Heart left ventricle (tissue), 16 donors: ENCODE measurements around the gene PDZD7. TPM values are rescaled to one million over a fixed set of nuclear protein-coding genes. Genes with fewer than 3 reads are reported as not detected.

Source experiments
- ATAC-seq, 4 donors: fragments of 200-7000 bp; cut with Tn5 transposase; one replicate each; pipeline ENCODE4 v1.9.1; 2020 to 2022; ENCODE audit warnings: moderate library complexity in 4 of 4, mild to moderate bottlenecking in 3 of 4, moderate number of reproducible peaks in 1 of 4
- DNase-seq, 5 donors: peaks; one replicate each; pipeline ENCODE4 v3.0.0-alpha.2; 2020
- H3K27ac ChIP-seq, 12 donors: fragments of 200-600 bp; sonication (generic) in 4 of 12; one replicate each; pipeline versions ENCODE4 v1.5.0 to v1.8.0; 2016 to 2022; ENCODE audit warnings: mild to moderate bottlenecking in 2 of 12
- H3K27me3 ChIP-seq, 9 donors: fragments of 200-600 bp; sonication (generic) in 2 of 9; one replicate each; pipeline versions ENCODE4 v1.5.1 to v1.8.0; 2016 to 2022; ENCODE audit warnings: mild to moderate bottlenecking in 3 of 9
- H3K36me3 ChIP-seq, 9 donors: fragments of 200-600 bp; sonication (generic) in 2 of 9; one replicate each; pipeline versions ENCODE4 v1.5.0 to v1.8.0; 2018 to 2022; ENCODE audit warnings: mild to moderate bottlenecking in 2 of 9
- H3K4me1 ChIP-seq, 12 donors: fragments of 200-600 bp; sonication (generic) in 4 of 12; one replicate each; pipeline versions ENCODE4 v1.5.0 to v1.8.0; 2016 to 2022; ENCODE audit warnings: mild to moderate bottlenecking in 3 of 12
- H3K4me3 ChIP-seq, 12 donors: fragments of 200-600 bp; sonication (generic) in 4 of 12; one replicate each; pipeline versions ENCODE4 v1.5.0 to v1.8.0; 2017 to 2022; ENCODE audit warnings: mild to moderate bottlenecking in 9 of 12, moderate library complexity in 4 of 12
- H3K9me3 ChIP-seq, 12 donors: fragments of 200-600 bp; sonication (generic) in 4 of 12; one replicate each; pipeline versions ENCODE4 v1.5.0 to v1.8.0; 2016 to 2022; ENCODE audit warnings: mild to moderate bottlenecking in 1 of 12
- POLR2A ChIP-seq, 2 donors: fragments of 450-650 bp; IDR thresholded peaks; one replicate each; pipeline ENCODE4 v1.6.1; 2017; ENCODE audit warnings: antibody characterized with exemption in 2 of 2, mild to moderate bottlenecking in 2 of 2, moderate library complexity in 2 of 2
- WGBS, 4 donors: extraction: QIAGEN DNeasy Blood & Tissue Kit in 2 of 4; methylation state at CpG; one replicate each; pipeline versions ENCODE4 v1.1.5 to v1.1.7; 2013 to 2018; 5-methylcytosine and 5-hydroxymethylcytosine counted together
- intact Hi-C, 10 donors: fragments of 100-400 bp; cut with DNase I; formaldehyde crosslinking; loops; one replicate each; pipeline versions ENCODE4 v1.11.1 to v1.14.2; 2022
- polyA plus RNA-seq, 2 donors: library from polyadenylated mRNA; stranded (reverse); fragments of 200-250 nt; gene quantifications; one replicate each; pipeline ENCODE4 v1.2.3, GENCODE V29; 2013
- total RNA-seq, 9 donors: library from RNA; depleted of rRNA in 2 of 9; stranded (reverse); fragments of >200 nt in 2 of 9; fragmentation: NEBNext Ultra II Directional in 3 of 9; extraction: Animal tissue kit (Norgen Biotek cat#: 25700) in 3 of 9; gene quantifications; one replicate each; pipeline versions ENCODE4 v1.1.0 to v1.2.4, GENCODE V29; 2016 to 2023
- TF ChIP-seq, protein P1 (sequence below), 12 donors: fragments of 200-600 bp; sonication (generic) in 4 of 12; IDR thresholded peaks; one replicate each; pipeline versions ENCODE4 v1.5.0 to v1.8.0; 2018 to 2022; ENCODE audit warnings: antibody characterized with exemption in 12 of 12, mild to moderate bottlenecking in 5 of 12
- donor health status: ischemic (EF 13 %, LVEDD 7.1; RV severe dilation, severe dysfunction).
- donor health status: healthy with polysubstance abuse.
- donor health status: DM: no; HTN: yes; CAD: no.
- donor health status: DM: no; HTN: no; CAD: no.
- donor health status: ischemic (EF 25% LVEDD 6.9; RV normal size, moderate dysfunction).
- donor health status: ischemic (EF 25% LVEDD 5.7; RV mildly dilated, moderate dysfunction).
- donor health status: healthy.
- donor health status: DM: yes; HTN: yes; CAD: no.
- donor health status: ischemic (EF 35%, LVEDD 5.7; RV mildly dilated, moderate dysfunction).
- donor health status: nonischemic (EF 11% LVEDD 7.7; RV severe dilation, severe dysfunction).
- donor health status: DM: yes; HTN: yes; CAD: no.
- donor health status: PGD.
- donor health status: ischemic (EF 29% LVEDD 5.4; RV normal size, mild dysfunction).
- donor health status: nonischemic (EF 23%, LVEDD 6.1; RV moderate dilation, normal function).

The PDZD7 gene
- total and polyA plus RNA-seq, 11 donors, result 0.09 to 0.97 (median 0.30) TPM; not detected in 1

DNA sequence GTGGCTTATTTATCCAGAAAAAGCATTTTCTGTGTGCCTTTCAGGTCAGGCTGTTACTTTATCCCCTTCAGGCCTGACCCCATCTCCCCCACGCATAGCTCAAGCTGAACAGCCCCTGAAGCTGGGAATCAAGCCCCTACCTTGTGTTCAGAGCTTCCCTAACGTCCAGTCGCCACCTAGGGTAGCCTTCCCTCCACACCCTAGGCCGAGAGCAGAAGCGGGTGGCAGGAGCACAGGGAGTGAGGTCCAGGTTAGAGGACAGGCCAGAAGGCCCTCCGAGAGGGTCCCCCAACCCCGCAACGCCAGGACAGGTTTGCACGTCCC, 62.1 kb downstream of the PDZD7 start:
- peak in 3 of 4 donors; percentile 3 to 41 (median 23) for ATAC-seq

DNA sequence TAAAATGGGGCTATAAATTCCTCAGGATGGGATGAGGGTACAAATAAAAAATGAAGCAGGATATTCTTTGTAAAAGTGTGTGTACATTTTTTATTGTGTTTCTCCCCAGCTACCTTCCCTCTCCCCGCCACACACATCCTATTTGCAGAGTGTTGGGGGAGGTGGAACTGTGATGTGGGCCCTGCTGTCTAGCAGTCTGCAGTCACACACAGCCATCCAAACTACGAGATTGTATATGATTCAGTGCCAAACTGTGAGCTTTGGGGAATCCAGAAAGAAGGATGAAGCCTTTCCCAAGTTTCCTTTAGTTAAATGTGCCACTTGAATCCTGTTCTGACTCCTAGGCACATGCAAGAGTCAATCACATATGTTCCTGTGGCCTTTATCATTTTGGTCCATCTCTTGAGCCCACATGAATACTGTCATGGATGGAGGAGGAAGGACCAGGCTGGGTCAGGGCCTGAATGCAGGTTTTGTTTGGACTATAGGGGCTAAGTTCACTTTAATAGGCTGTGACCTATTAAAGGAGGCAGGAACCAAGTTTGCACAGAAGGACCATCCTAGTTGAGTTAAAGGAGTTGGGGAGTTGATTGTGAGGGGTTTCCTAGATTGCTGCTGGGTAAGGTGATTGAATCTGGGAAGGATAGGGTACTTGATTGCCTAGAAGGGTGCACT, 62.7 kb downstream of the PDZD7 start:
- DNase-seq, result no peak
- H3K9me3 ChIP-seq, result no peaks in the 10 kb centered on the region
- ATAC-seq, result no peak
- intact Hi-C loops, result loop anchor here in 5 of 10 donors (1.0 to 2.0 kb wide), 3 partner anchors 45 to 47 kb away; no protein-coding TSS in a partner anchor
- H3K4me1 ChIP-seq, result peaks cover 0 to 17% (median 14%) of the 10 kb centered on the region in 12 donors
- peaks cover 0 to 37% (median 31%) of the 10 kb centered on the region in 9 donors for H3K36me3 ChIP-seq
- WGBS, 4 donors, result 83 to 96% (median 87%) methylated on average over 2 of the region's 2 CpGs
- peaks cover 0 to 5% (median 0%) of the 10 kb centered on the region in 9 donors for H3K27me3 ChIP-seq
- no peak overlapping the region for H3K27ac ChIP-seq
- TF ChIP-seq, protein P1, sequence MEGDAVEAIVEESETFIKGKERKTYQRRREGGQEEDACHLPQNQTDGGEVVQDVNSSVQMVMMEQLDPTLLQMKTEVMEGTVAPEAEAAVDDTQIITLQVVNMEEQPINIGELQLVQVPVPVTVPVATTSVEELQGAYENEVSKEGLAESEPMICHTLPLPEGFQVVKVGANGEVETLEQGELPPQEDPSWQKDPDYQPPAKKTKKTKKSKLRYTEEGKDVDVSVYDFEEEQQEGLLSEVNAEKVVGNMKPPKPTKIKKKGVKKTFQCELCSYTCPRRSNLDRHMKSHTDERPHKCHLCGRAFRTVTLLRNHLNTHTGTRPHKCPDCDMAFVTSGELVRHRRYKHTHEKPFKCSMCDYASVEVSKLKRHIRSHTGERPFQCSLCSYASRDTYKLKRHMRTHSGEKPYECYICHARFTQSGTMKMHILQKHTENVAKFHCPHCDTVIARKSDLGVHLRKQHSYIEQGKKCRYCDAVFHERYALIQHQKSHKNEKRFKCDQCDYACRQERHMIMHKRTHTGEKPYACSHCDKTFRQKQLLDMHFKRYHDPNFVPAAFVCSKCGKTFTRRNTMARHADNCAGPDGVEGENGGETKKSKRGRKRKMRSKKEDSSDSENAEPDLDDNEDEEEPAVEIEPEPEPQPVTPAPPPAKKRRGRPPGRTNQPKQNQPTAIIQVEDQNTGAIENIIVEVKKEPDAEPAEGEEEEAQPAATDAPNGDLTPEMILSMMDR (IDR thresholded peaks at IDR 0.05), result no peak
- no peak for TF ChIP-seq POLR2A (IDR thresholded peaks at IDR 0.05)
- H3K4me3 ChIP-seq, result no peak overlapping the region

More for the DNA sequence above, 62.1 kb downstream of the PDZD7 start:
- peaks cover 0 to 5% (median 0%) of the 10 kb centered on the region in 9 donors for H3K27me3 ChIP-seq
- peak overlapping the region; percentile 47 to 75 (median 62) for H3K4me3 ChIP-seq
- H3K27ac ChIP-seq, result no peak overlapping the region
- peaks cover 0 to 17% (median 14%) of the 10 kb centered on the region in 12 donors for H3K4me1 ChIP-seq
- peaks cover 0 to 31% (median 24%) of the 10 kb centered on the region in 9 donors for H3K36me3 ChIP-seq
- no peak for TF ChIP-seq POLR2A (IDR thresholded peaks at IDR 0.05)
- TF ChIP-seq, protein P1 (IDR thresholded peaks at IDR 0.05), result no peak
- no peaks in the 10 kb centered on the region for H3K9me3 ChIP-seq
- no peak for DNase-seq
- WGBS, 4 donors, result 11 to 21% (median 17%) methylated on average over 8 to 9 of the region's 9 CpGs
- intact Hi-C loops, result loop anchor here in 5 of 10 donors (1.0 to 2.0 kb wide), 3 partner anchors 44 to 46 kb away; no protein-coding TSS in a partner anchor

DNA sequence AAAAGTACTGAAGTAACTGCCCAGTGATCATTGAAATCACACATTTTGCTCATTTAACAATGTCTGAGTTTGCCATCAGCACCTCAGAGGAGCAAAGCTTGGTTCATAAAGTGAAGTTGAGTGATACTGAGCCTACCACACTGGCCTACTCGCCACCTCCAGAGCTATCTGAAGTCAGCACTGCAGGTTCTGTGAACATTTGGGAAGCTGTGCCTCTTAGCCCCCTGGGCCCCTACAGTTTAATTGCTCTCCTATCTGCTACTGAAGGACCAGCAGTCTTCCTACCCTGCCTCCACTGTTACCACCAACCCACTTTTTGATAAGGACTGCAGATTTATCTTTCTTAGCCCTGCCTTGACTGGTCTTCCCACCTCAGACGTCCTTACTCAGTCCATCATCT, 63.6 kb downstream of the PDZD7 start:
- ATAC-seq (no peak), DNase-seq (no peak)
- intact Hi-C loops, result no loop called here
- WGBS, 4 donors, result 85 to 93% (median 91%) methylated on average over 2 of the region's 2 CpGs
- H3K27me3 ChIP-seq, result peaks cover 0 to 5% (median 0%) of the 10 kb centered on the region in 9 donors
- H3K36me3 ChIP-seq, result peaks cover 0 to 46% (median 39%) of the 10 kb centered on the region in 9 donors
- no peak overlapping the region for H3K4me3 ChIP-seq
- TF ChIP-seq, protein P1 (IDR thresholded peaks at IDR 0.05), result no peak
- TF ChIP-seq POLR2A (IDR thresholded peaks at IDR 0.05), result no peak
- H3K4me1 ChIP-seq, result peaks cover 0 to 17% (median 14%) of the 10 kb centered on the region in 12 donors
- no peak overlapping the region for H3K27ac ChIP-seq
- no peaks in the 10 kb centered on the region for H3K9me3 ChIP-seq

DNA sequence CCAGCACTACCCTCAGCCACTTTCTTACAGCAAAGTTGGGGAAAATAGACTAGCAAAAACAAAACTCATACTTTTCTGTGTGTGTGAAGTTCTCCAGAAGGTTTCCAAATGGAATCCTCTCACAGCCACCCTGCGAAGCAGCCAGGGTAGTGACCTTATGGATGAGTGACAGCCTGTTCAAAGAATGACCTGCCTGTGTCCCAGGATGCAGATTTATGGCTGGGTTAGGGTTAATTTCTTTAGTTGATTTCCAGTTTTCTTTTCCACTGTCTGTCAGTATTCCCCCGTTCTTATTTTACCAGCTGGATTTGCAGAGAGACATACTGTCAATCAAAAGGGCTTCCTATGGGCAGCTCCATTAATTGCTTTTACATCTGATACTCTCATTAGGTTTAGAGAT, 64.0 kb downstream of the PDZD7 start:
- intact Hi-C loops, result no loop called here
- WGBS, 4 donors, result 69 to 75% (median 73%) methylated on average over 2 of the region's 2 CpGs
- peaks cover 0 to 17% (median 14%) of the 10 kb centered on the region in 12 donors for H3K4me1 ChIP-seq
- H3K27me3 ChIP-seq, result peaks cover 0 to 5% (median 0%) of the 10 kb centered on the region in 9 donors
- no peak overlapping the region for H3K4me3 ChIP-seq
- H3K36me3 ChIP-seq, result peaks cover 0 to 50% (median 44%) of the 10 kb centered on the region in 9 donors
- ATAC-seq (no peak), DNase-seq (no peak)
- H3K27ac ChIP-seq, result no peak overlapping the region
- TF ChIP-seq, protein P1 (IDR thresholded peaks at IDR 0.05), result no peak
- TF ChIP-seq POLR2A (IDR thresholded peaks at IDR 0.05), result no peak
- H3K9me3 ChIP-seq, result no peaks in the 10 kb centered on the region
